H1 (cell line): Measurements from ENCODE around the gene ZNF189. TPM values are rescaled to one million over a fixed set of nuclear protein-coding genes. Genes with fewer than 3 reads are reported as not detected.

Source experiments
- CTCF ChIA-PET: fragments of 300-600 bp; sonication (Branson Sonifier 250); formaldehyde crosslinking; loops from one replicate; lab custom pipeline; 2021; ENCODE audit not compliant: partially characterized antibody; lab: Charles Lee
- POLR2A ChIA-PET: fragments of 300-600 bp; sonication (Branson Sonifier 250); formaldehyde crosslinking; loops from one replicate; lab custom pipeline; 2021; ENCODE audit warnings: inconsistent platforms; ENCODE audit not compliant: partially characterized antibody; lab: Charles Lee
- DNase-seq, 2 experiments: peaks; one replicate each; pipeline versions ENCODE4 v3.0.0 to v3.0.0-alpha.2; 2010 to 2022; ENCODE audit warnings: low spot score in 2 of 2, low read depth in 1 of 2, mixed read lengths in 1 of 2
- FAIRE-seq: peaks from 2 replicates; lab custom pipeline; 2011; peaks lifted over from hg19 to GRCh38; lab: Jason Lieb, UNC
- H2AFZ ChIP-seq: 2 replicates; pipeline ENCODE4 v1.8.1; 2012; ENCODE audit warnings: low read length, inconsistent platforms
- H2AK5ac ChIP-seq: 2 replicates; pipeline ENCODE4 v1.6.1; 2013; ENCODE audit warnings: low read depth, low read length
- H2BK120ac ChIP-seq: replicated peaks from 2 replicates; pipeline ENCODE3; 2013; ENCODE audit warnings: low read depth, low read length, inconsistent platforms
- H2BK12ac ChIP-seq: 2 replicates; pipeline ENCODE4 v1.6.1; 2013; ENCODE audit warnings: low read depth, low read length
- H2BK15ac ChIP-seq: 2 replicates; pipeline ENCODE4 v1.6.1; 2013; ENCODE audit warnings: low read length
- H2BK20ac ChIP-seq: 2 replicates; pipeline ENCODE4 v1.6.1; 2013; ENCODE audit warnings: low read length
- H2BK5ac ChIP-seq: 2 replicates; pipeline ENCODE4 v1.6.1; 2013; ENCODE audit warnings: low read depth, low read length
- H3K14ac ChIP-seq: 2 replicates; pipeline ENCODE4 v1.6.1; 2013; ENCODE audit warnings: inconsistent platforms; ENCODE audit not compliant: insufficient read length
- H3K18ac ChIP-seq: 2 replicates; pipeline ENCODE4 v1.6.1; 2013; ENCODE audit warnings: low read length; ENCODE audit errors: extremely low read depth
- H3K23ac ChIP-seq: 2 replicates; pipeline ENCODE4 v1.6.1; 2013; ENCODE audit warnings: inconsistent platforms; ENCODE audit not compliant: insufficient read length
- H3K23me2 ChIP-seq: 2 replicates; pipeline ENCODE4 v1.6.1; 2013; ENCODE audit warnings: low read depth, low read length
- H3K27ac ChIP-seq: 2 replicates; pipeline ENCODE4 v1.6.1; 2011; ENCODE audit warnings: low read depth, low read length, inconsistent platforms
- H3K27me3 ChIP-seq, 4 experiments: replicated peaks in 1 of 4; 1 replicate in 1 of 4; 2 replicates in 3 of 4; pipeline versions ENCODE4 v1.6.1 to v1.8.1; 2011 to 2013; ENCODE audit warnings: low read length in 3 of 4, mild to moderate bottlenecking in 3 of 4, inconsistent platforms in 2 of 4, mixed read lengths in 2 of 4, moderate library complexity in 1 of 4; ENCODE audit not compliant: control insufficient read depth in 3 of 4, insufficient read depth in 3 of 4; ENCODE audit errors: extremely low read depth in 1 of 4
- H3K36me3 ChIP-seq, 4 experiments: 2 replicates each; pipeline versions ENCODE4 v1.6.1 to v1.8.1; 2011 to 2013; ENCODE audit warnings: mild to moderate bottlenecking in 4 of 4, low read length in 3 of 4, moderate library complexity in 2 of 4, control low read depth in 1 of 4, inconsistent platforms in 1 of 4; ENCODE audit not compliant: insufficient read depth in 4 of 4, control insufficient read depth in 2 of 4
- H3K4ac ChIP-seq: replicated peaks from 2 replicates; pipeline ENCODE3; 2013; ENCODE audit warnings: low read length, low read depth, mixed read lengths, inconsistent platforms; ENCODE audit not compliant: insufficient read length
- H3K4me1 ChIP-seq, 4 experiments: replicated peaks in 1 of 4; 1 replicate in 1 of 4; 2 replicates in 3 of 4; pipeline versions ENCODE4 v1.6.1 to v1.8.1; 2011 to 2013; ENCODE audit warnings: low read length in 3 of 4, inconsistent platforms in 2 of 4, mixed read lengths in 1 of 4; ENCODE audit not compliant: insufficient read depth in 4 of 4, control insufficient read depth in 3 of 4
- H3K4me2 ChIP-seq, 2 experiments: 2 replicates each; pipeline versions ENCODE4 v1.6.1 to v1.8.1; 2011 to 2013; ENCODE audit warnings: low read depth in 2 of 2, low read length in 2 of 2, control low read depth in 1 of 2, inconsistent platforms in 1 of 2, mild to moderate bottlenecking in 1 of 2; ENCODE audit not compliant: insufficient read depth in 1 of 2
- H3K4me3 ChIP-seq, 4 experiments: fragments of 200-600, 300-600 bp in 1 of 4; sonication (generic), shearing (Covaris generic), sonication (Bioruptor Twin) in 1 of 4; 2 replicates each; pipeline versions ENCODE4 v1.5.1 to v1.8.1; 2011 to 2016; ENCODE audit warnings: low read length in 4 of 4, low read depth in 3 of 4, control low read depth in 2 of 4, inconsistent platforms in 2 of 4, mild to moderate bottlenecking in 2 of 4, mixed read lengths in 1 of 4, moderate library complexity in 1 of 4; ENCODE audit not compliant: insufficient read depth in 2 of 4; ENCODE audit errors: extremely low read depth in 1 of 4
- H3K56ac ChIP-seq: replicated peaks from 2 replicates; pipeline ENCODE3; 2013; ENCODE audit warnings: low read depth, mild to moderate bottlenecking, mixed read lengths, low read length, inconsistent platforms; ENCODE audit not compliant: insufficient read length
- H3K79me1 ChIP-seq: 2 replicates; pipeline ENCODE4 v1.6.1; 2013; ENCODE audit warnings: low read depth, low read length, control low read depth
- H3K79me2 ChIP-seq, 2 experiments: 2 replicates each; pipeline versions ENCODE4 v1.6.1 to v1.8.1; 2012 to 2013; ENCODE audit warnings: low read length in 2 of 2, mild to moderate bottlenecking in 2 of 2, inconsistent platforms in 1 of 2; ENCODE audit not compliant: insufficient read depth in 2 of 2, control insufficient read depth in 1 of 2
- H3K9ac ChIP-seq, 4 experiments: replicated peaks in 1 of 4; 1 replicate in 1 of 4; 2 replicates in 3 of 4; pipeline versions ENCODE4 v1.6.1 to v1.8.1; 2011 to 2013; ENCODE audit warnings: low read depth in 3 of 4, low read length in 3 of 4, control low read depth in 2 of 4, mild to moderate bottlenecking in 2 of 4, moderate library complexity in 2 of 4, inconsistent platforms in 1 of 4; ENCODE audit errors: extremely low read depth in 1 of 4
- H3K9me3 ChIP-seq, 2 experiments: 2 replicates each; pipeline versions ENCODE4 v1.6.1 to v1.8.1; 2012 to 2013; ENCODE audit warnings: mild to moderate bottlenecking in 2 of 2, moderate library complexity in 2 of 2, control low read depth in 1 of 2, inconsistent platforms in 1 of 2, low read depth in 1 of 2, low read length in 1 of 2, mixed read lengths in 1 of 2; ENCODE audit not compliant: insufficient read depth in 2 of 2
- H4K20me1 ChIP-seq, 2 experiments: replicated peaks in 1 of 2; 2 replicates each; pipeline versions ENCODE3 to v1.8.1; 2011 to 2013; ENCODE audit warnings: inconsistent platforms in 2 of 2, low read length in 2 of 2, mild to moderate bottlenecking in 1 of 2; ENCODE audit not compliant: insufficient read depth in 2 of 2, control insufficient read depth in 1 of 2
- H4K5ac ChIP-seq: 2 replicates; pipeline ENCODE4 v1.6.1; 2013; ENCODE audit warnings: low read length, low read depth, mixed read lengths, inconsistent platforms; ENCODE audit not compliant: insufficient read length
- H4K8ac ChIP-seq: 2 replicates; pipeline ENCODE4 v1.8.0; 2013; ENCODE audit warnings: mild to moderate bottlenecking, moderate library complexity, low read length, inconsistent platforms; ENCODE audit not compliant: insufficient read depth; ENCODE audit errors: extremely low read depth
- H4K91ac ChIP-seq: replicated peaks from 2 replicates; pipeline ENCODE3; 2013; ENCODE audit warnings: low read length, mixed read lengths, inconsistent platforms; ENCODE audit not compliant: insufficient read length
- CBX5 ChIP-seq: fragments of 300-800, 300-1000 bp; sonication (generic); IDR thresholded peaks from 2 replicates; pipeline ENCODE4 v1.7.1; 2016; ENCODE audit warnings: antibody characterized with exemption, low read length, low read depth
- CHD2 ChIP-seq: IDR thresholded peaks from 2 replicates; pipeline ENCODE4 v1.6.1; 2012; ENCODE audit warnings: low read length, improper control_type of control experiment
- E2F6 ChIP-seq: IDR thresholded peaks from 2 replicates; pipeline ENCODE4 v1.6.1; 2012; ENCODE audit warnings: inconsistent platforms
- MAFK ChIP-seq: IDR thresholded peaks from 2 replicates; pipeline ENCODE4 v1.6.1; 2012; ENCODE audit warnings: low read depth, mild to moderate bottlenecking, improper control_type of control experiment, low read length
- NRF1 ChIP-seq: IDR thresholded peaks from 2 replicates; pipeline ENCODE4 v1.6.1; 2011; ENCODE audit warnings: mild to moderate bottlenecking, low read depth, low read length, improper control_type of control experiment
- POLR2AphosphoS5 ChIP-seq: IDR thresholded peaks from 2 replicates; pipeline ENCODE4 v1.6.1; 2011; ENCODE audit warnings: low read depth, low read length
- RFX5 ChIP-seq: IDR thresholded peaks from 2 replicates; pipeline ENCODE4 v1.6.1; 2011; ENCODE audit warnings: low read depth, low read length, improper control_type of control experiment, borderline replicate concordance
- RNF2 ChIP-seq: fragments of 200-900, 300-1000 bp; sonication (generic); IDR thresholded peaks from 2 replicates; pipeline ENCODE4 v1.7.1; 2016; ENCODE audit warnings: borderline replicate concordance, low read depth, mild to moderate bottlenecking, antibody characterized with exemption, low read length; ENCODE audit not compliant: poor library complexity, severe bottlenecking; ENCODE audit errors: missing control alignments
- SIRT6 ChIP-seq: IDR thresholded peaks from one replicate; pipeline ENCODE4 v1.7.1; 2012; ENCODE audit warnings: low read length, inconsistent platforms
- SP1 ChIP-seq: IDR thresholded peaks from 2 replicates; pipeline ENCODE4 v1.6.1; 2011; ENCODE audit warnings: low read depth, low read length
- TEAD4 ChIP-seq: IDR thresholded peaks from 2 replicates; pipeline ENCODE4 v1.6.1; 2012; ENCODE audit warnings: low read depth, low read length, inconsistent platforms, mixed read lengths
- USF2 ChIP-seq: IDR thresholded peaks from 2 replicates; pipeline ENCODE4 v1.6.1; 2011; ENCODE audit warnings: low read length, improper control_type of control experiment
- WGBS, 2 experiments: shearing (Covaris generic) in 1 of 2; methylation state at CpG; one replicate each; pipeline versions ENCODE4 v1.1.6 to v1.1.7; 2013 to 2015; ENCODE audit warnings: low lambda C conversion rate in 2 of 2, mixed read lengths in 2 of 2, inconsistent platforms in 1 of 2, low coverage in 1 of 2, missing lambda C conversion rate in 1 of 2; ENCODE audit not compliant: insufficient replicate concordance in 2 of 2, insufficient coverage in 1 of 2, insufficient read length in 1 of 2; ENCODE audit errors: extremely low coverage in 1 of 2, missing lambda C conversion rate in 1 of 2; 5-methylcytosine and 5-hydroxymethylcytosine counted together
- polyA plus RNA-seq, 7 experiments: library from polyadenylated mRNA; depleted of rRNA in 3 of 7; stranded (reverse) in 5 of 7; unstranded in 2 of 7; fragments of >200 nt in 5 of 7; fragments of 200-250 nt in 2 of 7; gene quantifications; 1 replicate in 5 of 7; 2 replicates in 1 of 7; 4 replicates in 1 of 7; pipeline versions ENCODE4 v1.2.1 to v1.2.3, GENCODE V29; 2011 to 2013; ENCODE audit warnings: missing spikeins in 2 of 7, mixed read lengths in 2 of 7
- total RNA-seq: library from RNA; stranded (reverse); fragmentation: NEBNext Ultra II Directional; extraction: Animal tissue kit (Norgen Biotek cat#: 25700); gene quantifications from 2 replicates; pipeline ENCODE4 v1.2.1, GENCODE V29; 2021

The ZNF189 gene
- total and polyA plus RNA-seq, 2 of the 8 experiments (the other 6 are each of a cell fraction or from before 2014, with no cell fraction given), result 1.9 to 12.3 TPM

- H2AFZ ChIP-seq, result no peak overlapping the region
- H2AK5ac ChIP-seq, result no peak overlapping the region
- no peak overlapping the region for H2BK120ac ChIP-seq
- WGBS, 2 experiments, result 78% methylated on average over 5 of the region's 5 CpGs; no CpG with 5 or more reads in 1 of the 2 experiments
- no peaks in the 10 kb centered on the region; the same call in 1 of the 2 replicates for H3K23me2 ChIP-seq
- no peak overlapping the region for H2BK12ac ChIP-seq
- no peak overlapping the region for H2BK20ac ChIP-seq
- no peak overlapping the region for H3K14ac ChIP-seq
- ChIA-PET POLR2A (interaction anchor here (0.8 to 1.7 kb wide), 3 partner anchors 9 to 171 kb away, joined by 3 to 4 read pairs (median 3); no protein-coding TSS in a partner anchor), CTCF (interaction anchor here (0.6 to 2.0 kb wide), 3 partner anchors 12 to 93 kb away, joined by 3 to 6 read pairs (median 4); no protein-coding TSS in a partner anchor)
- H3K9ac ChIP-seq, result peak overlapping the region in 1 of 4 experiments; percentile 10; a peak in 1 of 7 replicates
- peaks cover 2% of the 10 kb centered on the region; the same call in 1 of the 2 replicates for H3K79me1 ChIP-seq
- H3K36me3 ChIP-seq, result peaks cover 2 to 51% (median 33%) of the 10 kb centered on the region in 4 experiments
- peaks cover 12 to 44% of the 10 kb centered on the region in 2 experiments for H3K79me2 ChIP-seq
- no peak overlapping the region for H4K8ac ChIP-seq
- H4K91ac ChIP-seq, result no peak overlapping the region
- DNase-seq (no peak), FAIRE-seq (no peak)
- H3K18ac ChIP-seq, result no peak overlapping the region
- no peak overlapping the region for H3K56ac ChIP-seq
- H3K27me3 ChIP-seq, result no peaks in the 10 kb centered on the region
- H3K9me3 ChIP-seq, result peaks cover 4% of the 10 kb centered on the region in 2 experiments; a peak in 2 of 4 replicates
- H3K4ac ChIP-seq, result no peak overlapping the region
- no peak overlapping the region for H3K27ac ChIP-seq
- no peak overlapping the region for H2BK15ac ChIP-seq
- no peaks in the 10 kb centered on the region for H4K20me1 ChIP-seq
- H4K5ac ChIP-seq, result no peak overlapping the region
- H3K23ac ChIP-seq, result no peak overlapping the region
- H3K4me2 ChIP-seq, result peak overlapping the region; percentile 64 to 65; a peak in 1 of 4 replicates
- H3K4me3 ChIP-seq, result peak overlapping the region in 1 of 4 experiments; percentile 85; a peak in 2 of 8 replicates
- no peak overlapping the region for H2BK5ac ChIP-seq
- peaks cover 0 to 4% (median 3%) of the 10 kb centered on the region in 4 experiments; a peak in 3 of 7 replicates for H3K4me1 ChIP-seq
- TF ChIP-seq RFX5 (no peak), E2F6 (no peak), CBX5 (no peak), USF2 (no peak), NRF1 (no peak), MAFK (no peak), SP1 (no peak), TEAD4 (no peak), SIRT6 (no peak), POLR2AphosphoS5 (no peak), RNF2 (no peak), CHD2 (no peak)
Measured at GRCh38 chr9:101400120-101400519, 1.5 kb downstream of the ZNF189 start.
